HG02763 (cell line): ENCODE results near the gene OR2T3.
A peak's percentile ranks its signal among the peaks of the same experiment; 100 is the strongest.
"Not testable (repeated sequence)": the region's sequence is repeated elsewhere in the genome, so short reads cannot be mapped to it uniquely, and the experiment has no call there.

Source experiments
- ATAC-seq: cut with Tn5 transposase; IDR thresholded peaks from one replicate; pipeline ENCODE4 v1.9.1; 2021; ENCODE audit warnings: mild to moderate bottlenecking, moderate library complexity; ENCODE audit not compliant: unreplicated experiment

Gene OR2T3

DNA sequence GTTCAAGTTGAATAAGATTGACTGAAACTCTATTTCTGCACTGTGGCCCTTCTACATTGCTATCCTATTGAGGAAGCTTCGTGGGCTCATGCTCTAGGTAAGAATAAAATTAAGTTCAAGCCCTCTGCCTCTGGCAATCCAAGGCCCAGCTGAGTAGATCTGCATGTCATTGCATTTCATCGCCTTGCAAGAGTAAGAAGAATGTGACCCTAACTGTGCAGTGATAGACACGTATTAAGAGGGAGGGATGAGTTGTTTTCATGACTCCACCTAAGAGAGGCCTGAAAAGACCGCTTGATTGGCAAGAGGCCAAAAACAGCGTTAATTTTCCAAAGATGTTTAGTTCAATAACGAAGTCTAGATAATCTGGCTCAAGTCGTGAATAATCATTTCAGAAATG, 14.0 kb upstream of the OR2T3 start:
- not testable (repeated sequence) for ATAC-seq

DNA sequence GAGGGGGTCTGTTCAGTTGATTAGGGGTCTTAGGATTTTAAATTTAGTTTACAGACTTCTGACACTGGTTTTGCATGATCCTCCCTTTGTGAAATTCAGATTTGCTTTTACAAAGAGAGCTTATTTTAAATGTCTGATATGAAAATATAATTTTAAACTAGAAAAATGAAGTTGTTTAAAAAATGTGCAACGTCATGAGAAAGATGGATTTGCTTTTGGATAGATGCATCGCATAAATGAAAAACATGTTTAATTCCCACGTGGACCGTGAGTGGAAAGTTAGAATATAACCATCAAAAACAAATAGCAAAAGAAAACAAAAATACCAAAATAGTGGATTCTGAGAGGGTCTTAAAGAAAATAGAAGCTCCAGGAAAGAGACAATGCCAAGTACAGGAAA, 2.0 kb upstream of the OR2T3 start:
- no peak for ATAC-seq

DNA sequence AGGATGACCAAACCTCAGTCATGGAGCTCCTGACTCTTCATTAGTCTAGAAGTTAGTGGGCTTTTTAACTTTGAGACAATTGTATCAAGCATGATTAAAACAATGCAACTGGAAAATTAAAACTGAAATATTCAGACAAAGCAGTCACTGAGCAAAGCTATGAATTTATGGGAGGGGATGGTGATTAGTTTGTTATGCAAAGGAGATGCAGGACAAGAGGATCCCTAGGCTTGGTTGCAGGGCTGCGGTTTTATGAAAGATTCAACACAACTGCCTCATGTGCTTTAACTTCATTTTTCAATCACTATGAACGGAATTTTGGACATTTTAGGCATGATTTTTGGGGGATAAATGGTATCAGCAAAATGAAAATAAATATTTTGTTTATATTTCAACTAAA, 1.0 kb upstream of the OR2T3 start:
- not testable (repeated sequence) for ATAC-seq

DNA sequence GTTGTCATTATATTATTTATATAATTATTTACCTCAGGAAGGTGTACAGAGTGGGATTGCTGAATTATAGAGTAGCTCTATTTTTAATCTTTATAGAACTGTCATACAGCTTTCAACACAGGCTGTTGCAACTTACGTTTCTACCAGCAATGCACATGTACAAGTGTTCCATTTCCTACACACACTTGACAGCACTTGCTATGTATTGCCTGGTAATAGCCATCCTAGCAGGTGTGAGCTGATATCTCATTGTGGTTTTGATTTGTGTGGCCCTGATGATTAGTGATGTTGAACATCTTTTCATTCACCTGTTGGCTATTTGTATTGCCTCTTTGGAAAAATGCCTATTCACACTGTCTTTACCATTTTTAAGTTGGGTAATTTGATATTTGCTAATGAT, 2.5 kb downstream of the OR2T3 start:
- ATAC-seq: not testable (repeated sequence)

DNA sequence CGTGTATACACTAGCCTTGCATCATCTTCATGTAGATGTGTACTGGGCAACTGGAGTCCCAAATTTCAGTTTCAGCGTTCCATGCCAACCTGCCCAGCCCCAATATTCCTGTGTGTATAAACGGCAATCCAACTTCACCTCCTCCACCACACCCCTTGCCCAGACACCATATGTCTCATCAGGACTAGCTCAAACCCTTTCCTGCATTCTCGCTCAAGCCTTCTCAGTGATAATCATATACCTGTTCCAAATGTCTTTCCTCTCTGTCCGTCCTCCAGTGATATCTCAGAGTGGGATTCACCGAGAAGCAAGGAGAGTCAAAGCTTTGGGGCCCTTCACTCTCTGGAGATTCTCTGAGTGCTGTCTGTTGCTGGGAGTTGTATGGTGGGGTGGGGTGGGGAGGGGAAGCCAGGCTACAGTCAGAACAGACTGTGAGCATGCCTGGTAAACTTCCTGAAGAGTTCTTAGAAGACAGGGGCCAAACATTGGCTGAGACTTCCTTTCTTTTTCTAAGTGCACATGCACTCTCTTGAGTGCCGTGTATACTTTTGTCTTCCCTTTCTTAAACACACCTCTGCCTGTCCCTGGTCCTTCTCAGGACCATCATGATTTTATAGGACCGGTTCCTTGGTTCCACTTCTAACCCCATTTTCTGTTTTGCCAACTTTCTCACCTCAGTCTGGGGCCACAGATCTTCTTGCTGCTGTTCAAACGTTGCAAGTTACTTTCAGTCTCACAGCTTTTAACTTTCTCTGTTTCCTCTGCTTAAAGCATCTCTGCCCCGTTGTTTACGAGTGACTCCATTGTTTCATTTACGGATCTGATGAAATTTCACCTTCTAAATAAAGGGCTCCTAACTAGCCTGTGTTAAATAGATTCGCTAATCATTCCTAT, 8.8 kb downstream of the OR2T3 start:
- ATAC-seq: peak; percentile 87

DNA sequence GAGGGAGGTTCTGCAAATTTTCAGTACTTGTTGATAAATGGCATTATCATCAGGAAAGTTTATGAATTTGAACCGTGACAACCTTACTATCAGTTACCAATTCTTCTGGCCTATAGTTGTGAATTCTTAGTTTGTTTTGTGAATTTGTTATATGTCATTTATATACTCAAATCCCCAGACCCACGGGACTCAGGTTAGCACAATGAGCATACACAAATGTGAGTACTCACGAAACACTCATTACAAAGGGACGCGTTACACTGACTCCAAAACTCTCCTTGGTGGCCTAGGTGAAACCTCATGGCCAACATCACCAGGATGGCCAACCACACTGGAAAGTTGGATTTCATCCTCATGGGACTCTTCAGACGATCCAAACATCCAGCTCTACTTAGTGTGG, 15.1 kb downstream of the OR2T3 start, which contains the start of gene OR2T5:
Gene OR2T5, plus strand, starts transcription at position 301 of the 400 bp plus-strand sequence. Its CDS starts 0 bp downstream, at position 301.
- not testable (repeated sequence) for ATAC-seq

DNA sequence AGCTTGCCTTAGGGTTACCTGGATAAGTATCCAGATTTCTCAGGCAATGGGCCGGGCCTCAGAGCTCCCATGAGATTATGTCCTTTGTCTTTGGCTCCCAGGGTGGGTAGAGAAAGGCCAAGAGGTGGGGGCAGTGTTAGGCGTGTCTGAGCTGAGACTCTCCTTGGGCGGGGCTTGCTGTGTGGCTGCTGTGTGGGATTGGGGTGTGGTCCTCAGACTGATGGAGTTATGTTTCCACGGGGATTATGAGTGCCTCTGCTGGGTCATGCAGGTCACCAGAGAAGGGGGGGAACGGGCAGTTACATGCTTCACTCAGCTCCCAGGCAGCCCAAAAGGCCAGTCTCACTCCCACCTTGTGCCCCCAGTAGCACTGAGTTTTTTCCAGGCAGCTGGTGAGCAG, 23.5 kb downstream of the OR2T3 start:
- ATAC-seq: not testable (repeated sequence)

DNA sequence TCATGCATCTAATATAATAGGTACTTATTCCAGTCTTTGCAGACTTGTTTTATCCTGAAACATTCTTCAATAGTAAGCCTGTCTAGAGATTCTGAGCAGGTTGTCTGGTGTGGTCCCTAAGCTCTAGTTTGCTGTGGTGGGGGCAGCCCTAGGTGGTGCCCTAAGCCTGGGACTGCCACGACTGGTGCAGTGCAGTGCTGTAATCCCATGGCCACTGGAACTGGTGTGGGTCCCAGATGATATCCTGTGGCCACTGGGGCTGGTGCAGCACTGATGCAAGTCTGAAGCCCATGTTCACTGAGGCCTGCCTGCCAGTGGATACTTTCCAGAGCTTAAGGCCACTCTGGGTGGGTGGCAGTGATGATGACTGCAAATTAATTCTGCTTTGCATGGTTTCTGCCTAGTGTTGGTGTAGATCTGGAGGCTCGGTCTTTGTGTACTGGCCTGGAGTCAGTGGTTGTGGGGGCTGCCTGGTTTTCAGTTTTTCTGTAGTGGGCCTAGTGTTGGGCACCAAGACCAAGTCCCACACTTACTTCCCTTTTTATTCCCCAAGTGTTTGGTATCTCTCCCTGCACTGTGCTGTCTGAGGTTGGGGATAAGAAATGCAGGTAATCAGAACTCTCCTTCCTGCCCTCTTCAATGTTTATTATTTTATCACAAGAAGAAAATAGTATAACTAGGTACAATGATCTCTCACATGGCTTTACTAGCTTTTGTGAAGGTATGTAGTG, 27.3 kb downstream of the OR2T3 start:
- not testable (repeated sequence) for ATAC-seq

DNA sequence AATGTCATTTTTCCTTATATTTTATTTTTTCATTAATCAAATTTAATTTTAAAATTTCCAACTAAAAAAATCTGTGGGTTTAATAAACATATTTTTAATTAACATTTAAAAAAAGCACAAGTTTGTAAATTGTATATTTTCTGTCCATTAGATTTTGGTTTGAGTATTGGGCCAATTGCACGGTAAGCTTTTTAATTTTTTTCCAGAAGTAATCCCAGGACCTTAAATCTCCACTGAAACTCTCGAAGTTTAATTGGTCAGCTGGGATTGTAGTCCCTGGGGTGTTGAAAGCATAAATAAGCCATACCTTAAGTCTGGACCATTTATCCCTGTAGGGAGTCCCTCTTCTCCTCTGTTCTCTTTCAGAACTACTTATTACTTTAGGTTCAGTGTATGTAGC, 34.6 kb downstream of the OR2T3 start, which contains the start of gene OR2G6:
Gene OR2G6, plus strand, starts transcription at position 301 of the 400 bp plus-strand sequence. CDS start 13,574 bp downstream, outside the sequence.
- not testable (repeated sequence) for ATAC-seq

DNA sequence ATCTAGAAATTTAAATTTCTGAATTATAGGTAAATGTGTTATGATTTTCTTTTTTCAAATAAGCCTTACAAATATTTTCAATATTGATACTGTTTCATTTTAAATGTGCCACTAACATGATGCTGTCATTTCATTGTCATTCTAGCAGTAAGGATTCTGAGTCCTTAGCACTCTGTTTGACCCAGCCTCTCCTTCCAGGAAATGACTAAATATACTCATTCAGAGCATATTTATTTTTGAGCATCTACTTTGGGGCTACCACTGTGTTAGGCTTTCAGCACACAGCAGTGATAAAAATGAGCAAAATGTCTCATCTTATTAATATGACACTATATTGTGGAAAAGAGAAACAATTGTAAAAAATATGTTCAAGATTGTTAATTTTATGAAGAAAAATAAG, 37.1 kb downstream of the OR2T3 start:
- not testable (repeated sequence) for ATAC-seq

DNA sequence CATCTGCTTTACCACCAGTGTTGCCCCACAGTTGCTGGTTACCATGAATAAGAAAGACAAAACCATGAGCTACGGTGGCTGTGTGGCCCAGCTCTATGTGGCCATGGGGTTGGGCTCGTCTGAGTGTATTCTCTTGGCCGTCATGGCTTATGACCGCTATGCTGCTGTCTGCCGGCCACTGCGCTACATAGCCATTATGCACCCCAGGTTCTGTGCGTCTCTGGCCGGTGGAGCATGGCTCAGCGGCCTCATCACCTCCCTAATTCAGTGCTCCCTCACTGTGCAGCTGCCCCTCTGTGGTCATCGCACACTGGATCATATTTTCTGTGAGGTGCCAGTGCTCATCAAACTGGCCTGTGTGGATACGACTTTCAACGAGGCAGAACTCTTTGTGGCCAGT, 48.7 kb downstream of the OR2T3 start:
- ATAC-seq: no peak
